Right atrium auricular region (tissue), 2 donors: ENCODE data around the gene OR8D4. TPM values are rescaled to one million over a fixed set of nuclear protein-coding genes. Genes with fewer than 3 reads are reported as not detected.

Source experiments
- DNase-seq: peaks from one replicate; pipeline ENCODE4 v3.0.0-alpha.2; 2019; ENCODE audit warnings: low spot score
- H3K27ac ChIP-seq, 2 donors: fragments of 200-600 bp; sonication (generic); 1 replicate in 1 of 2; 2 replicates in 1 of 2; pipeline ENCODE4 v1.5.1; 2016 to 2019
- H3K27me3 ChIP-seq, 2 donors: fragments of 200-600 bp; sonication (generic); one replicate each; pipeline versions ENCODE4 v1.5.1 to v1.6.0; 2017 to 2019
- H3K36me3 ChIP-seq: fragments of 200-600 bp; sonication (generic); one replicate; pipeline ENCODE4 v1.5.1; 2016
- H3K4me1 ChIP-seq, 2 donors: fragments of 200-600 bp; sonication (generic); one replicate each; pipeline versions ENCODE4 v1.5.1 to v1.6.0; 2017 to 2019
- H3K4me3 ChIP-seq, 2 donors: fragments of 200-600 bp; sonication (generic); 1 replicate in 1 of 2; 2 replicates in 1 of 2; pipeline ENCODE4 v1.5.1; 2017 to 2019; ENCODE audit warnings: mild to moderate bottlenecking in 1 of 2, moderate library complexity in 1 of 2
- H3K9me3 ChIP-seq, 2 donors: fragments of 200-600 bp; sonication (generic); one replicate each; pipeline ENCODE4 v1.5.1; 2019
- total RNA-seq, 2 donors: library from RNA; depleted of rRNA; stranded (reverse); fragments of >200 nt; gene quantifications; one replicate each; pipeline ENCODE4 v1.1.0, GENCODE V29; 2016
- TF ChIP-seq, protein P1 (sequence below), 2 donors: fragments of 200-600 bp; sonication (generic); IDR thresholded peaks; one replicate each; pipeline ENCODE4 v1.5.1; 2019; ENCODE audit warnings: antibody characterized with exemption in 2 of 2

Gene OR8D4
- total RNA-seq, 2 donors from 2014 or later: not detected

DNA sequence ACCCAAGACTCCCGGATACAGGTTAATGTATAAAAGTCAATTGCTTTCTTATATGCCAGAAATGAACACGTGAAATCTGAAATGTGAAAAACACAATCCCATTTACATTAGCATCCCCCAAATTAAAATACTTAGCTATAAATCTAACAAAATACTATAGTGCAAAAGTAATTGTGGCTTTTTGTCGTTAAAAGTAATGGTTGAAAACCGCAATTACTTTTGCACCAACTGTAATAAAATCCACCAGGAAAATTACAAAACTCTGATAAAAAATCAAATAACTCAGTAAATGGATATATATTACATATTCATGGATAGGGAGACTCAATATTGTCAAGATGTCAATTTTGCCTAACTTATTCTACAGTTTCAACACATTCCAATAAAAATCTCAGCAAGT, 21.1 kb upstream of the OR8D4 start:
- DNase-seq: no peak
- H3K4me1 ChIP-seq: no peaks in the 10 kb centered on the region
- H3K36me3 ChIP-seq: no peaks in the 10 kb centered on the region

DNA sequence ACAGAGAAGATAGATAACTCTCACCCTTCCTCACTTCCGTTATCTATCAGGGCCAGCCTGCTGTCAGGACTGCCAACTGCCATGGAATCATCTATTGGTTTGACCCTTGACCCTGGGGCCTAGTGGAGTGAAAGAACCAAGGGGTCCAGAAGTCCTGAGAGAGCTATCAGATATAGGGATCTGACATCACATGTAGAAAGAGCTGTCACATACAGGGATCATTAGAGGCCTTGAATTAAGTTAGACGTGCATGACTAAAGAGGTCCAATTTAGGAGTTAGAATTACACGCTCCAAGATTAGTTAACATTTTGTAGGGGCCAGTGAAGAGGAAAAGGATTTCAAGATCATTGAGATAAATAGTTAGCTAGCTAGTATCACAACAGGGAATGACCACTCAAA, 16.4 kb upstream of the OR8D4 start, which contains the start of gene TMEM225:
TMEM225 (minus strand) TSS at position 101 of the 400 bp plus-strand sequence. CDS start 245 bp downstream, outside the sequence.
- DNase-seq: no peak
- H3K27ac ChIP-seq: no peak within 1 kb of the TSS
- no peaks in the 10 kb centered on the region for H3K9me3 ChIP-seq
- H3K4me1 ChIP-seq: no peaks in the 10 kb centered on the region
- TF ChIP-seq, protein P1, sequence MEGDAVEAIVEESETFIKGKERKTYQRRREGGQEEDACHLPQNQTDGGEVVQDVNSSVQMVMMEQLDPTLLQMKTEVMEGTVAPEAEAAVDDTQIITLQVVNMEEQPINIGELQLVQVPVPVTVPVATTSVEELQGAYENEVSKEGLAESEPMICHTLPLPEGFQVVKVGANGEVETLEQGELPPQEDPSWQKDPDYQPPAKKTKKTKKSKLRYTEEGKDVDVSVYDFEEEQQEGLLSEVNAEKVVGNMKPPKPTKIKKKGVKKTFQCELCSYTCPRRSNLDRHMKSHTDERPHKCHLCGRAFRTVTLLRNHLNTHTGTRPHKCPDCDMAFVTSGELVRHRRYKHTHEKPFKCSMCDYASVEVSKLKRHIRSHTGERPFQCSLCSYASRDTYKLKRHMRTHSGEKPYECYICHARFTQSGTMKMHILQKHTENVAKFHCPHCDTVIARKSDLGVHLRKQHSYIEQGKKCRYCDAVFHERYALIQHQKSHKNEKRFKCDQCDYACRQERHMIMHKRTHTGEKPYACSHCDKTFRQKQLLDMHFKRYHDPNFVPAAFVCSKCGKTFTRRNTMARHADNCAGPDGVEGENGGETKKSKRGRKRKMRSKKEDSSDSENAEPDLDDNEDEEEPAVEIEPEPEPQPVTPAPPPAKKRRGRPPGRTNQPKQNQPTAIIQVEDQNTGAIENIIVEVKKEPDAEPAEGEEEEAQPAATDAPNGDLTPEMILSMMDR (IDR thresholded peaks at IDR 0.05): no peak
- no peak within 1 kb of the TSS for H3K4me3 ChIP-seq
- no peaks in the 10 kb centered on the region for H3K36me3 ChIP-seq
- H3K27me3 ChIP-seq: no peaks in the 10 kb centered on the region

More for the DNA sequence above, 21.1 kb upstream of the OR8D4 start:
- H3K9me3 ChIP-seq: peaks cover 0 to 4% of the 10 kb centered on the region in 2 donors
- no peak overlapping the region for H3K27ac ChIP-seq
- no peak overlapping the region for H3K4me3 ChIP-seq
- no peaks in the 10 kb centered on the region for H3K27me3 ChIP-seq
- TF ChIP-seq, protein P1 (IDR thresholded peaks at IDR 0.05): no peak

- H3K4me3 ChIP-seq: no peak overlapping the region
- no peak overlapping the region for H3K27ac ChIP-seq
- TF ChIP-seq, protein P1 (IDR thresholded peaks at IDR 0.05): no peak
- no peaks in the 10 kb centered on the region for H3K27me3 ChIP-seq
- H3K9me3 ChIP-seq: no peaks in the 10 kb centered on the region
- no peak for DNase-seq
- no peaks in the 10 kb centered on the region for H3K4me1 ChIP-seq
- no peaks in the 10 kb centered on the region for H3K36me3 ChIP-seq
Measured at GRCh38 chr11:123892031-123892430, 9.9 kb upstream of the OR8D4 start.

- TF ChIP-seq, protein P1 (IDR thresholded peaks at IDR 0.05): no peak
- H3K27ac ChIP-seq: no peak overlapping the region
- H3K27me3 ChIP-seq: no peaks in the 10 kb centered on the region
- no peaks in the 10 kb centered on the region for H3K4me1 ChIP-seq
- H3K4me3 ChIP-seq: no peak overlapping the region
- no peak for DNase-seq
- H3K36me3 ChIP-seq: no peaks in the 10 kb centered on the region
- no peaks in the 10 kb centered on the region for H3K9me3 ChIP-seq
Measured at GRCh38 chr11:123899792-123900191, 2.2 kb upstream of the OR8D4 start.

DNA sequence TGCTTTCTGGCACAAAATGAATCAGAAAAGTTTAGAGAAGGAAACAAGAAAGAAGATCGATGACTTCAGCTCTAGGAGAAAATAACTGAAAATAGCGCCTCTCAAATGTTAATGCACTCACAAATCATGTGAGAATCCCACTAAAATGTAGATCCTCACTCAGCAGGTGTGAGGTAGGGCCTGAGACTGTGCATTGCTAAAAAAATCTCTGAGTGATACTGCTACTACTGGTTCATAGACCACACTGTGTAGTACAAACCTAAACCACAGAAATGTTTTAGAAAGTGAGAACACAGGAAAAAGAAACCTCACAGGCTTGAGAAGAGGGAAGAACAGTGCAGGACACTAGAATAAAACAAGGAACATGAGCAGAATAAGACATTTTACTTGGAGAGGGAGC, 2.0 kb downstream of the OR8D4 start:
- no peaks in the 10 kb centered on the region for H3K9me3 ChIP-seq
- no peak overlapping the region for H3K27ac ChIP-seq
- DNase-seq: no peak
- H3K4me3 ChIP-seq: no peak overlapping the region
- no peaks in the 10 kb centered on the region for H3K4me1 ChIP-seq
- TF ChIP-seq, protein P1 (IDR thresholded peaks at IDR 0.05): no peak
- no peaks in the 10 kb centered on the region for H3K27me3 ChIP-seq
- H3K36me3 ChIP-seq: no peaks in the 10 kb centered on the region

GRCh38 chr11:123904932-123905331, 3.0 kb downstream of the OR8D4 start:
- no peak for DNase-seq
- Histone ChIP-seq H3K4me1 (no peaks in the 10 kb centered on the region), H3K4me3 (no peak overlapping the region), H3K27me3 (no peaks in the 10 kb centered on the region), H3K36me3 (no peaks in the 10 kb centered on the region), H3K27ac (no peak overlapping the region), H3K9me3 (no peaks in the 10 kb centered on the region)
- TF ChIP-seq, protein P1 (IDR thresholded peaks at IDR 0.05): no peak
